Measurements from ENCODE around the gene FRMD1. TPM values are rescaled to one million over a fixed set of nuclear protein-coding genes. Genes with fewer than 3 reads are reported as not detected.

FRMD1 gene
- total RNA-seq, 1 donor: under 0.01 TPM

- Histone ChIP-seq H3K4me2 (ENCODE audit: insufficient read depth, low read length) (no peak overlapping the region), H3K9me3 (ENCODE audit: low read depth, low read length) (no peaks in the 10 kb centered on the region), H4K20me1 (ENCODE audit: insufficient read depth, low read length) (no peaks in the 10 kb centered on the region), H3K36me3 (ENCODE audit: insufficient read depth, low read length) (no peaks in the 10 kb centered on the region), H3K27ac (ENCODE audit: low read depth, low read length) (no peak overlapping the region), H2AFZ (ENCODE audit: low read length) (no peak overlapping the region), H3K4me1 (ENCODE audit: insufficient read depth, low read length) (no peaks in the 10 kb centered on the region), H3K27me3 (ENCODE audit: insufficient read depth, low read length) (no peaks in the 10 kb centered on the region), H3K4me3 (ENCODE audit: insufficient read depth, low read length) (no peak overlapping the region), H3K79me2 (ENCODE audit: insufficient read depth, low read length) (no peaks in the 10 kb centered on the region)
- TF ChIP-seq CTCF (IDR thresholded peaks at IDR 0.05; ENCODE audit: extremely low read depth, low read depth, low read length): no peak
- DNase-seq (ENCODE audit: insufficient read length, low spot score, missing footprints): no peak
Observed at GRCh38 chr6:168111911-168112310, 32.9 kb upstream of the FRMD1 start.

DNA sequence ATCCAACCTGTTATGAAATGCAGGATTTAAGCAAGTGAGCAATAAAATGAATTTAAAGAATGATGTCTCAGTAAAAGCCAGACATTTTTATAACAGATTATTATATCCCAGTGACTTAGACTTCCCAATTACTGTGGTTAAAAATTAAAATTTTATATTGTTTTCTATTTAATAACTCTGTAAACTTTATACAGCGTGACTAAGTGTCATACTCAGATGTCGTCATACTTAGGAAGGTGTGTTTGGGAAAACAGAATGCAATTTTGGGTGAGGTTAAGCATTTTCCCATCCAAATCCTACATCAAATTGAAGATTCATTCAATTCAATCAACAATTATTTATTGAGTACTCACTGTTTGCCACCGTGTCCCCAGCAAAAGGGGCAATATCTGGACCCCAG, 31.4 kb upstream of the FRMD1 start:
- no peaks in the 10 kb centered on the region for H3K27me3 ChIP-seq (ENCODE audit: insufficient read depth, low read length)
- no peaks in the 10 kb centered on the region for H3K79me2 ChIP-seq (ENCODE audit: insufficient read depth, low read length)
- no peak overlapping the region for H3K4me2 ChIP-seq (ENCODE audit: insufficient read depth, low read length)
- H3K4me3 ChIP-seq (ENCODE audit: insufficient read depth, low read length): no peak overlapping the region
- H4K20me1 ChIP-seq (ENCODE audit: insufficient read depth, low read length): no peaks in the 10 kb centered on the region
- H3K4me1 ChIP-seq (ENCODE audit: insufficient read depth, low read length): no peaks in the 10 kb centered on the region
- peak; percentile 43 for DNase-seq (ENCODE audit: insufficient read length, low spot score, missing footprints)
- no peaks in the 10 kb centered on the region for H3K9me3 ChIP-seq (ENCODE audit: low read depth, low read length)
- no peak overlapping the region for H2AFZ ChIP-seq (ENCODE audit: low read length)
- H3K36me3 ChIP-seq (ENCODE audit: insufficient read depth, low read length): no peaks in the 10 kb centered on the region
- H3K27ac ChIP-seq (ENCODE audit: low read depth, low read length): no peak overlapping the region
- TF ChIP-seq CTCF (IDR thresholded peaks at IDR 0.05; ENCODE audit: extremely low read depth, low read depth, low read length): no peak

DNA sequence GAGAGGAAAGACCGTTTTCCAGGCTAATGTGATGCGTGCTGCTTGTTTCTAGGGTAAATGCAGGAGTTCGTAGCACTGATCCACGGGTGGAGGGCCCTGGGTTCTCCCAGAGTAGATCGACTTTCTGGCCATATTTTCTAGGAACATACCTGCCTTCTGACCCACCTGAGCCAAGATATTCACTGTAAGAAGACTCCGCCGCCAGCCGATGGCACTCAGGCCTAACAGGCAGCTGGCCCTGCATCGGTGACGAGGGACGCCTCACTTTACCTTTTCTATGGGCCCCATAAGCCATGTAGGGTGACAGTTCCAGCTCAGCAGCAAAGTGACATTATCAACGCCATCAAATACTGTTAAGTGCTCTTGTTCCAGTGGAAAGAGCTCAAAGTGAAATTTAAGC, 30.2 kb upstream of the FRMD1 start:
- H3K79me2 ChIP-seq (ENCODE audit: insufficient read depth, low read length): no peaks in the 10 kb centered on the region
- H3K27ac ChIP-seq (ENCODE audit: low read depth, low read length): no peak overlapping the region
- H3K9me3 ChIP-seq (ENCODE audit: low read depth, low read length): no peaks in the 10 kb centered on the region
- no peaks in the 10 kb centered on the region for H3K36me3 ChIP-seq (ENCODE audit: insufficient read depth, low read length)
- no peak overlapping the region for H3K4me2 ChIP-seq (ENCODE audit: insufficient read depth, low read length)
- no peak overlapping the region for H2AFZ ChIP-seq (ENCODE audit: low read length)
- no peaks in the 10 kb centered on the region for H3K4me1 ChIP-seq (ENCODE audit: insufficient read depth, low read length)
- no peak for TF ChIP-seq CTCF (IDR thresholded peaks at IDR 0.05; ENCODE audit: extremely low read depth, low read depth, low read length)
- DNase-seq (ENCODE audit: insufficient read length, low spot score, missing footprints): no peak
- H4K20me1 ChIP-seq (ENCODE audit: insufficient read depth, low read length): no peaks in the 10 kb centered on the region
- H3K27me3 ChIP-seq (ENCODE audit: insufficient read depth, low read length): no peaks in the 10 kb centered on the region
- H3K4me3 ChIP-seq (ENCODE audit: insufficient read depth, low read length): no peak overlapping the region

DNA sequence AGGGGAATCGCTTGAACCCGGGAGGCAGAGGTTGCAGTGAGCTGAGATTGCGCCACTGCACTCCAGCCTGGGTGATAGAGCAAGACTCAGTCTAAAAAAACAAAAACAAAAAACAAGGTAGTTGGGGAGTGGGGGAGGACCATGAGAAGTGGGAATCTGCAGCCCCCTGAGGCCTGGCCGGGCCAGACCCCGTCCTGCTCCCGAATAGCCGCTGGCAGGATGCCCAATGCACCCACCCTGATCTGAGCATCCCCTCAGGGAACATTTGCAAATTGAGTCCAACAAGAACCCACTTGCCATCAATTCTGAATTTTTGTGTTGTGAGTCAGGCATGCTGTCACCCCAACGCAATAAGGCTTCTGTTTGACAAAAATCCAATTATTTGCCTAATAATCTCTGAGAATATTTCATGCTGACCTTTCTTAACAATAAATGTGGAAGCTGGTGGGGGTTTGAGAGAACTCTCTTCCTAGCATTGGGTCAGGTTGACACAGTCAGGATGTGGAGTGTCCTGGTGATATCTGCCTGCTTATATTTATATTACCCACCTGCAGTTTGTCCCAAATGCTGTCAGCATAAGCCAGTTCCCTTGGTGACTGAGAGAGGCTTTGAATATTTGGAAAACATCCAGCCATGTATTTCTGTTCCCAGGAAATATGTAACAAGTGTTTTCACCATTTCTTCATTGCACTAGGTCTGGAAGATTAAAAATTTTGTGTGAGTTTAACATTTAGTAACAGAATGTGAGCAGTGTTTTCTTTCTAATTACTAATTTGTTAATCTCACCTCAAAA, 28.4 kb upstream of the FRMD1 start:
- Histone ChIP-seq H3K4me1 (ENCODE audit: insufficient read depth, low read length) (no peaks in the 10 kb centered on the region), H3K27ac (ENCODE audit: low read depth, low read length) (no peak overlapping the region), H4K20me1 (ENCODE audit: insufficient read depth, low read length) (no peaks in the 10 kb centered on the region), H2AFZ (ENCODE audit: low read length) (no peak overlapping the region), H3K9me3 (ENCODE audit: low read depth, low read length) (no peaks in the 10 kb centered on the region), H3K79me2 (ENCODE audit: insufficient read depth, low read length) (no peaks in the 10 kb centered on the region), H3K4me2 (ENCODE audit: insufficient read depth, low read length) (no peak overlapping the region), H3K36me3 (ENCODE audit: insufficient read depth, low read length) (no peaks in the 10 kb centered on the region), H3K27me3 (ENCODE audit: insufficient read depth, low read length) (peaks cover 8% of the 10 kb centered on the region), H3K4me3 (ENCODE audit: insufficient read depth, low read length) (no peak overlapping the region)
- TF ChIP-seq CTCF (IDR thresholded peaks at IDR 0.05; ENCODE audit: extremely low read depth, low read depth, low read length): no peak
- peak; percentile 42 for DNase-seq (ENCODE audit: insufficient read length, low spot score, missing footprints)

All from osteoblast (primary cell).